ENCODE results near the gene CLBA1.

GRCh38 chr14:104984056-104984894 lies 1.3 kb upstream of the CLBA1 start:
- TF ChIP-seq CTCF (conservative IDR thresholded peaks at IDR 0.05 in 1 of 2, IDR thresholded peaks at IDR 0.05 in 1 of 2; ENCODE audit: extremely low read depth in 1 of 2, insufficient read depth in 1 of 2, low read depth in 1 of 2, low read length in 2 of 2) (no peak), EZH2 (IDR thresholded peaks at IDR 0.05; ENCODE audit: borderline replicate concordance, low read length) (no peak)

Data from mammary epithelial cell (primary cell).